PC-9 (cell line): ENCODE measurements around the gene MAGI2. TPM values are rescaled to one million over a fixed set of nuclear protein-coding genes. Genes with fewer than 3 reads are reported as not detected.
"Not testable (repeated sequence)": the region's sequence is repeated elsewhere in the genome, so short reads cannot be mapped to it uniquely, and the experiment has no call there.

Experiments
- BruUV-seq: library from RNA; stranded (reverse); fragments of 400-500 nt; replicated peaks from 2 replicates; lab custom pipeline; 2021; lab: Mats Ljungman, UMichigan
- CTCF ChIA-PET: fragments of 300-600 bp; sonication (Branson Sonifier 250); formaldehyde crosslinking; loops from one replicate; lab custom pipeline; 2022; ENCODE audit warnings: antibody characterized with exemption; lab: Charles Lee
- POLR2A ChIA-PET: fragments of 300-600 bp; sonication (Branson Sonifier 250); formaldehyde crosslinking; loops from one replicate; lab custom pipeline; 2022; ENCODE audit warnings: antibody characterized with exemption; ENCODE audit not compliant: unreplicated experiment; lab: Charles Lee
- DNase-seq, 2 experiments: peaks; one replicate each; pipeline versions ENCODE4 v3.0.0 to v3.0.0-alpha.2; 2015 to 2022; ENCODE audit warnings: mixed read lengths in 1 of 2
- H2AFZ ChIP-seq: fragments of 200-600 bp; sonication (generic); 2 replicates; pipeline ENCODE4 v1.8.1; 2017; ENCODE audit warnings: antibody characterized with exemption
- H3F3A ChIP-seq: fragments of 200-600 bp; sonication (generic); 2 replicates; pipeline ENCODE4 v1.8.1; 2017; ENCODE audit warnings: antibody characterized with exemption, mild to moderate bottlenecking, low read depth; ENCODE audit not compliant: insufficient read depth
- H3K27ac ChIP-seq: fragments of 200-600 bp; sonication (generic); 2 replicates; pipeline ENCODE4 v1.6.1; 2016; ENCODE audit warnings: mixed run types
- H3K27me3 ChIP-seq: fragments of 200-600 bp; sonication (generic); 2 replicates; pipeline ENCODE4 v1.6.1; 2016; ENCODE audit warnings: low read depth, mixed run types; ENCODE audit not compliant: insufficient read depth
- H3K36me3 ChIP-seq: fragments of 200-600 bp; sonication (generic); 2 replicates; pipeline ENCODE4 v1.6.1; 2016; ENCODE audit warnings: low read depth, mixed run types
- H3K4me1 ChIP-seq: fragments of 200-600 bp; sonication (generic); replicated peaks from 2 replicates; pipeline ENCODE4 v1.6.1; 2016; ENCODE audit warnings: mixed run types; ENCODE audit not compliant: insufficient read depth
- H3K4me2 ChIP-seq: fragments of 200-600 bp; sonication (generic); 2 replicates; pipeline ENCODE4 v1.6.1; 2017; ENCODE audit warnings: mixed run types
- H3K4me3 ChIP-seq: fragments of 200-600 bp; sonication (generic); 2 replicates; pipeline ENCODE4 v1.6.1; 2016; ENCODE audit warnings: mixed run types
- H3K79me2 ChIP-seq: fragments of 200-600 bp; sonication (generic); 2 replicates; pipeline ENCODE4 v1.6.1; 2017; ENCODE audit warnings: low read depth, mixed run types
- H3K9me2 ChIP-seq: fragments of 200-600 bp; sonication (generic); 2 replicates; pipeline ENCODE4 v1.8.1; 2017; ENCODE audit warnings: mild to moderate bottlenecking; ENCODE audit not compliant: insufficient read depth
- H3K9me3 ChIP-seq: fragments of 200-600 bp; sonication (generic); 2 replicates; pipeline ENCODE4 v1.8.1; 2016; ENCODE audit warnings: low read depth; ENCODE audit not compliant: insufficient read depth
- H4K20me1 ChIP-seq: fragments of 200-600 bp; sonication (generic); 2 replicates; pipeline ENCODE4 v1.8.1; 2017; ENCODE audit not compliant: insufficient read depth
- CTCF ChIP-seq: fragments of 200-600 bp; sonication (generic); conservative IDR thresholded peaks from 2 replicates; pipeline ENCODE4 v1.6.1; 2017; ENCODE audit warnings: mixed run types, antibody characterized with exemption, mild to moderate bottlenecking, moderate library complexity
- EZH2 ChIP-seq: fragments of 200-600 bp; sonication (generic); IDR thresholded peaks from 2 replicates; pipeline ENCODE4 v1.8.0; 2017; ENCODE audit warnings: antibody characterized with exemption, low read depth
- intact Hi-C: fragments of 100-400 bp; cut with micrococcal nuclease; formaldehyde crosslinking; loops from one replicate; pipeline ENCODE4 v1.10.0; 2022; ENCODE audit not compliant: unreplicated experiment
- total RNA-seq: library from RNA; stranded (reverse); gene quantifications from 2 replicates; pipeline ENCODE4 v1.2.3, GENCODE V29; 2021

The MAGI2 gene
- total RNA-seq, 1 experiment from 2014 or later = 0.92 TPM

GRCh38 chr7:79035858-79036257, 417.6 kb downstream of the MAGI2 start:
- CTCF ChIA-PET = no interaction called here
- POLR2A ChIA-PET = interaction anchor here (0.7 kb wide), 1 partner anchor 60 kb away, joined by 4 read pairs; no protein-coding TSS in a partner anchor

GRCh38 chr7:79034730-79035129, 418.7 kb downstream of the MAGI2 start:
- Histone ChIP-seq H3K79me2 (no peaks in the 10 kb centered on the region), H3K9me3 (no peaks in the 10 kb centered on the region), H3K27ac (no peak overlapping the region), H4K20me1 (no peaks in the 10 kb centered on the region), H3K4me3 (no peak overlapping the region), H3K9me2 (0 out of 2 replicates have a peak, but pooled peaks cover 4% of the 10 kb centered on the region), H3K36me3 (no peaks in the 10 kb centered on the region), H3F3A (no peaks in the 10 kb centered on the region), H2AFZ (no peak overlapping the region), H3K27me3 (no peaks in the 10 kb centered on the region), H3K4me1 (no peaks in the 10 kb centered on the region), H3K4me2 (no peak overlapping the region)
- ChIA-PET POLR2A (no interaction called here), CTCF (no interaction called here)
- TF ChIP-seq CTCF (no peak), EZH2 (no peak)
- intact Hi-C loops = no loop called here
- no peak for DNase-seq
- BruUV-seq = no TSS peak

More at GRCh38 chr7:79035858-79036257, 417.6 kb downstream of the MAGI2 start:
- no peaks in the 10 kb centered on the region for H4K20me1 ChIP-seq
- H3K27ac ChIP-seq = no peak overlapping the region
- H3K79me2 ChIP-seq = no peaks in the 10 kb centered on the region
- no peak for DNase-seq
- no peaks in the 10 kb centered on the region for H3K36me3 ChIP-seq
- no peaks in the 10 kb centered on the region for H3K27me3 ChIP-seq
- H3K4me2 ChIP-seq = no peak overlapping the region
- H3K4me1 ChIP-seq = no peaks in the 10 kb centered on the region
- H2AFZ ChIP-seq = no peak overlapping the region
- TF ChIP-seq EZH2 (no peak), CTCF (no peak)
- intact Hi-C loops = no loop called here
- H3F3A ChIP-seq = no peaks in the 10 kb centered on the region
- 0 out of 2 replicates have a peak, but pooled peaks cover 4% of the 10 kb centered on the region for H3K9me2 ChIP-seq
- no TSS peak for BruUV-seq
- no peaks in the 10 kb centered on the region for H3K9me3 ChIP-seq
- H3K4me3 ChIP-seq = no peak overlapping the region

GRCh38 chr7:79019711-79020110, 433.8 kb downstream of the MAGI2 start:
- H3K4me2 ChIP-seq, intact Hi-C loops, H3K4me1 ChIP-seq, H3K79me2 ChIP-seq, H3K9me2 ChIP-seq, BruUV-seq, DNase-seq, CTCF ChIA-PET, H4K20me1 ChIP-seq, H2AFZ ChIP-seq, H3F3A ChIP-seq, H3K27ac ChIP-seq, H3K27me3 ChIP-seq, H3K36me3 ChIP-seq, POLR2A ChIA-PET, H3K9me3 ChIP-seq, H3K4me3 ChIP-seq: not testable (repeated sequence)

- no peak for DNase-seq
- no peaks in the 10 kb centered on the region for H3K27me3 ChIP-seq
- no peaks in the 10 kb centered on the region for H3K36me3 ChIP-seq
- no peaks in the 10 kb centered on the region for H3K9me2 ChIP-seq
- H3F3A ChIP-seq = no peaks in the 10 kb centered on the region
- CTCF ChIA-PET = no interaction called here
- H2AFZ ChIP-seq = no peak overlapping the region
- H4K20me1 ChIP-seq = no peaks in the 10 kb centered on the region
- H3K27ac ChIP-seq = no peak overlapping the region
- TF ChIP-seq CTCF (no peak), EZH2 (no peak)
- H3K4me2 ChIP-seq = no peak overlapping the region
- no peak overlapping the region for H3K4me3 ChIP-seq
- POLR2A ChIA-PET = no interaction called here
- no TSS peak for BruUV-seq
- H3K79me2 ChIP-seq = no peaks in the 10 kb centered on the region
- intact Hi-C loops = no loop called here
- H3K9me3 ChIP-seq = no peaks in the 10 kb centered on the region
- H3K4me1 ChIP-seq = no peaks in the 10 kb centered on the region
These were observed 441.5 kb downstream of the MAGI2 start for GRCh38 chr7:79011921-79012320.
